Subcutaneous abdominal adipose tissue (tissue), 5 donors: Measurements from ENCODE around the gene HYLS1.

Source experiments
- H3K27ac ChIP-seq: one replicate; pipeline ENCODE4 v1.7.0; 2013; ENCODE audit warnings: low read depth, mild to moderate bottlenecking, inconsistent platforms, low read length, moderate library complexity
- H3K27me3 ChIP-seq, 5 donors: one replicate each; pipeline ENCODE4 v1.7.0; 2013; ENCODE audit warnings: low read length in 5 of 5, inconsistent platforms in 1 of 5; ENCODE audit not compliant: control insufficient read depth in 5 of 5, insufficient read depth in 4 of 5
- H3K36me3 ChIP-seq, 5 donors: one replicate each; pipeline ENCODE4 v1.7.0; 2013; ENCODE audit warnings: low read length in 5 of 5; ENCODE audit not compliant: control insufficient read depth in 5 of 5, insufficient read depth in 5 of 5
- H3K4me1 ChIP-seq, 5 donors: one replicate each; pipeline ENCODE4 v1.7.0; 2013; ENCODE audit warnings: low read length in 5 of 5, mild to moderate bottlenecking in 3 of 5, moderate library complexity in 1 of 5; ENCODE audit not compliant: control insufficient read depth in 5 of 5, insufficient read depth in 5 of 5
- H3K4me3 ChIP-seq, 5 donors: one replicate each; pipeline ENCODE4 v1.7.0; 2013; ENCODE audit warnings: low read length in 5 of 5, low read depth in 1 of 5
- H3K9ac ChIP-seq, 5 donors: one replicate each; pipeline ENCODE4 v1.7.0; 2013; ENCODE audit warnings: low read length in 5 of 5, mild to moderate bottlenecking in 4 of 5, moderate library complexity in 3 of 5
- H3K9me3 ChIP-seq, 5 donors: one replicate each; pipeline ENCODE4 v1.7.0; 2013; ENCODE audit warnings: low read length in 5 of 5; ENCODE audit not compliant: control insufficient read depth in 5 of 5
- donor health status: healthy.
- donor health status: healthy.
- donor health status: healthy.
- donor health status: healthy.
- donor health status: healthy.

HYLS1 gene

DNA sequence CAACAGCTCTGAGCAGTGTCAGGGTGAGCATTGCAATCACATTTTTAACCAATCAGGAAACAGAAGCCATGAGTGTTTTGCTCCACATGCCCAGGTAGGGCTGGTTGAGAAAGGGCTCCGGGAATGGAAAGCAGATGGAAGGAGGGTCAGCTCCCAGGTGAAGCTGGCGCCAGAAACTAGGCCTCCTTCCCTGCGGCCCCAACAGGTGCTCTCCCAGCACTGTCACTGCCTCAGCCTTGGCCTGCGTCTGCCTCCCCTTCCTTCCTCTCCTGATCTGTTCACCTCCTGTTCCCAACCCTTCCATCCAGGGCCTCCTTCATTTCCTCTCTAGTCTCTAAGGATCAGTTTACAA, 53.8 kb downstream of the HYLS1 start:
- Histone ChIP-seq H3K4me3 (no peak overlapping the region), H3K4me1 (peaks cover 0 to 13% (median 5%) of the 10 kb centered on the region in 5 donors), H3K9ac (no peak overlapping the region), H3K36me3 (no peaks in the 10 kb centered on the region), H3K27ac (no peak overlapping the region), H3K27me3 (no peaks in the 10 kb centered on the region), H3K9me3 (no peaks in the 10 kb centered on the region)

GRCh38 chr11:125941619-125942611, 54.4 kb downstream of the HYLS1 start:
- Histone ChIP-seq H3K9ac (peak overlapping the region in 1 of 5 donors; percentile 5), H3K36me3 (no peaks in the 10 kb centered on the region), H3K27me3 (no peaks in the 10 kb centered on the region), H3K27ac (no peak overlapping the region), H3K4me3 (no peak overlapping the region), H3K9me3 (no peaks in the 10 kb centered on the region), H3K4me1 (peaks cover 0 to 13% (median 5%) of the 10 kb centered on the region in 5 donors)

DNA sequence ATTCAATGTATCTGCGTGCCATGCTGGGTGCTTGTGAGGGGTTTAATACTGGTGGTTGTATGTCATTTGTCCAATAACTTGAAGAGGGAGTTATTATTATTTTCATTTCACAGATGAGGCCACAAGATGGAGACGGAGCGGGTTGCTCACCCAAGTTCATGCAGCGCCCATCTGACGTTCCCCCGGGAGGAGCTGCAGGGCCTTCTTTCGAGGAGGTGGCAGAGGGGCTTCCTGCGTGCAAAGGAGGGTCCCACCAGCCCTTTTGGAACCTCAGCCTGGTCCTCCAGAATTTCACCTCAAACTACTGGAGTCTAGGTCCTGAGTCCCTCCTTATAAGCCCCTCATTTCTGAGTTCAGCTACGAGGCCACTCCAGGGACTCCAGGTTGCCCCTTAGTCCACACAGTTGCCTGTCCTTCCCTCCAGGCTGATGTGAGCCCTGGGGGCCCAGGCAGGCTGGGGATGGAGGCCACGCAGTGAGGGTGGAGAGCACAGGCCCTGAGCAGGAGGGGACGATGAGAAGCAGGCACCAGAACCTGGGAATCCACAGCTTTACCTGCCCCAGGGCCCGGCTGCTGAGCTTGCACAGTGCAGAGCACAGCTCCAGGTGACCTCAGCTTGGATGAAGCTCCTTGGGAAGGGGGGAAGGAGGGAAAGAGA, 55.4 kb downstream of the HYLS1 start:
- Histone ChIP-seq H3K9ac (no peak overlapping the region), H3K27ac (no peak overlapping the region), H3K9me3 (no peaks in the 10 kb centered on the region), H3K36me3 (no peaks in the 10 kb centered on the region), H3K4me1 (peaks cover 0 to 13% (median 5%) of the 10 kb centered on the region in 5 donors), H3K27me3 (no peaks in the 10 kb centered on the region), H3K4me3 (no peak overlapping the region)

DNA sequence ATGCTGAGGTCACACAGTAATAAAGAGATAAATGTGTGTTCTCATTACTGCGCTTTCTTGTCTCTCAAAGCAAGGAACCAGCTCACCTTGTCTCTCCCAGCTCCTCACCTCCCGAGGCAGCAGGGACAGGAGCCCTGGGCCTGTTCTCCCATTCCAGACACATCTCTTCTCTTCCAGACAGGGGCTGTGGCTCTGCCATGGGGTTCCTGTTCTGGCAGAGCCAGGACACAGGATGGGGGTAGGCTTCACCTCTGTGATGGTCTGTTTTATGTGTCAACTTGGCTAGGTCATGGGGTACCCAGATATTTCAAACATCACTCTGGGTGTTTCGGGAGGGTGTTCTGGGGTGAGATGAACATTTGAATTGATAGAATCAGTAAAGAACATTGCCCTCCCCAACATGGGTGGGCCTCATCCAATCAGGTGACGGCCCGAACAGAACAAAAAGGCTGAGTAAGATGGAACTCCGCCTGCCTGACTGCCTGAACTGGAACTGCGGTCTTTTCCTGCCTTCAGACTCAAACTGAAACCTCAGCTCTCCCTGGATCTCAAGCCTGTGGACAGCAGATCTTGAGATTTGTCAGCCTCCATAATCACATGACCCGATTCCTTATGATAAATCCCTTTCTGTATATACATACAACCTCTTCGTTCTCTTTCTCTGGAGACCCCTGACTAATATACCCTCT, 56.3 kb downstream of the HYLS1 start:
- no peak overlapping the region for H3K4me3 ChIP-seq
- H3K9me3 ChIP-seq: no peaks in the 10 kb centered on the region
- H3K27ac ChIP-seq: no peak overlapping the region
- no peaks in the 10 kb centered on the region for H3K27me3 ChIP-seq
- peaks cover 0 to 13% (median 5%) of the 10 kb centered on the region in 5 donors for H3K4me1 ChIP-seq
- H3K9ac ChIP-seq: no peak overlapping the region
- no peaks in the 10 kb centered on the region for H3K36me3 ChIP-seq

DNA sequence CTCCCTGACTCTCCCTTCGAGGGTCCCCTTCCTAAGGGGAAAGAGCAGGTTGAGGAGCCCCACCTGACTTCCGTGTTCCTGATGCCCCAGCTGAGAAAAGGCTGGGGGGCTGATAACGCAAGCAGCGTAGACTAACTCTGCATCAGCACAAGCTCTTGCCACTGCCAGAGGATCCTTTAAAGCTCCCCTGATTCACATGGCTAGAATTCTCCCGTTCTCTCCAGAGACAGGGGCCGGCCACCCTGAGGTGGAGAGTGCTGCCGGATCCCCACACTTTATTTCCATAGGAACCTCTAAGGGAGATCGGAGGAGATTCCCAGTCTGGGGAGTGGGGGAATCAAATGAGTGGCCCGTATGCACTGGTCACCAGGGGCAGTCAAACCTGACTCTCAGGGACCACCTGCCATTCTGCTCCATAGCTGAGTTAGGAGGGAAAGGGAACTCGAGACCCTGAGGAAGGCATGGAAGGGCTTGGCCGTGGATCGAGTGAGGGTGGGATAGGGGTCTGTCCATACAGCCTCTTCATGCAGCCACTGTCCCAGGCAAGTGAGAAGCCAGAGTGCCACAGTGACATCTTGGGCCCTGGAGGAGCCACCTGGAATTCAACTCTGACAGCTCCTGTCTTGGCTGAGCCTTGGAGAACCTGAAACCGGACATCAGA, 57.0 kb downstream of the HYLS1 start:
- Histone ChIP-seq H3K9me3 (no peaks in the 10 kb centered on the region), H3K27me3 (no peaks in the 10 kb centered on the region), H3K27ac (no peak overlapping the region), H3K4me3 (no peak overlapping the region), H3K9ac (no peak overlapping the region), H3K36me3 (no peaks in the 10 kb centered on the region), H3K4me1 (peaks cover 0 to 13% (median 5%) of the 10 kb centered on the region in 5 donors)

GRCh38 chr11:125945011-125945796, 57.7 kb downstream of the HYLS1 start:
- Histone ChIP-seq H3K36me3 (no peaks in the 10 kb centered on the region), H3K9ac (no peak overlapping the region)

DNA sequence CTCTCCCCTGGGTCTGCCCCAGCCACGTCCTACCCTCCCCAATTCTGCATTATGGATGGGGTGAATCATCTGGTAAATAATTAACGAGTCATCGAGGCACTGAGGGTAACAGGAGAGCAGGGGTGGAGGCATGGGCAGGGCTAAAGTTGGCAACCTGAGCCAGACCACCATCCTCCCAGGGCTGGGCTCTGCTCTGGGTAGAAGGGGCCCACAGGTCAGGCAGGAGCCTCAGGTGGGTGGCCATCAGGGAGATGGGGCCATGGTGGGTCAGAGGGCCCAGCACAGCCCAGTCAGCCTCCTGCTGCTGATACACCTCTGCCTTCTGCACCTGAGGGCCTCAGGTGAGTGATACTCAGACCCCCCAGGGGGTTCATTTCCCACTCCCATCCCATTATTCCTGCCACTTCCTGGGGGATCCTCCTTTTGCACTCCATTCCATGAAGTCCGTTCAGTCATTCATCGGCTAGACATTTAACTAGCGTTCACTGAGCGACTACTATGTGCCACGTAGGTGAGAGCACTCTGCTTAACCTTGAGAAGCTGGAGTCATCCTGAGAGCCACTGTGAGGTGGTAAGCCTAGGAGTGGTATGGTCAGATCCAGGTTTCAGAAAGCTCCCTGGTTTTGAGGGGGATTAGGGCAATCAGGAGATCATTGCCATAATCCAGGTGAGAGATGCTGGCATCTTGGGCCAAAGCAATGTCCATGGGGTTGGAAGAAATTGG, 58.5 kb downstream of the HYLS1 start, which contains the start of gene VSIG10L2:
Gene VSIG10L2 (plus strand): TSS at position 248 of the 724 bp plus-strand sequence. CDS start 12 bp downstream, at position 260.
- H3K27ac ChIP-seq: no peak within 1 kb of the TSS
- H3K36me3 ChIP-seq: no peaks in the 10 kb centered on the region
- H3K4me3 ChIP-seq: no peak within 1 kb of the TSS
- H3K27me3 ChIP-seq: peaks cover 0 to 4% (median 0%) of the 10 kb centered on the region in 5 donors
- H3K9me3 ChIP-seq: no peaks in the 10 kb centered on the region
- no peak within 1 kb of the TSS for H3K9ac ChIP-seq
- peaks cover under 1 to 18% (median 10%) of the 10 kb centered on the region in 5 donors for H3K4me1 ChIP-seq

More at GRCh38 chr11:125945011-125945796, 57.7 kb downstream of the HYLS1 start:
- Histone ChIP-seq H3K27me3 (no peaks in the 10 kb centered on the region), H3K4me1 (peaks cover 0 to 13% (median 5%) of the 10 kb centered on the region in 5 donors), H3K27ac (no peak overlapping the region), H3K4me3 (no peak overlapping the region), H3K9me3 (no peaks in the 10 kb centered on the region)

DNA sequence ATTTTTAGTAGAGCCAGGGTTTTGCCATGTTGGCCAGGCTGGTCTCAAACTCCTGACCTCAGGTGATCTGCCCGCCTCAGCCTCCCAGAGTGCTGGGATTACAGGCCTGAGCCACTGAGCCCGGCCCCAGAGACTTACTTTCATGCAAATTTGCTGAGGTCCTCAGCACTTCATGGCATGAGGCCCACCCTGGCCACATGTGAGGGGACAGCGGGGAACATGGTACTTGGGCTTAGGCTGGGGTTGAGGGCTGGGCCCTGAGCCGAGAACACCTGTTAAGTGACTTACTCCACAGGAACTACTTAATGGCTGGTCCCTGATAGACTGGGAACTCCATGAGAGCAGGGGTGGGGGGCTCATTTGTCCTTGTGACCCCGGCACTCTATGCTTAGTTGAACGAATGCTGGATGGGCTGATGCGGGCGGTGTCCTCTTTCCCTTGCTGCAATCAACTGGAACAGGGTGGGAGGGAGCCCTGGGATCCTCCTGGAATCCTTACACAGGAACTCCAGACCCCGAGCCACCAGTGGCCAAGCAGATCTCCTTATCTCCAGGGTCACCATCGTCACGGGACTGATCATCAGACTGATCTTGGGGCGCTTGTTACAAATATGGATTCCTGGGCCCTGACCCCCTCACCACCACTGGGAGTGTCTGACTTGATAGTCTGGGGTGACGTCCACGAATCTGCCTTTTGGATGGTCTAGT, 59.4 kb downstream of the HYLS1 start:
- no peak overlapping the region for H3K4me3 ChIP-seq
- H3K27me3 ChIP-seq: peaks cover 0 to 11% (median 3%) of the 10 kb centered on the region in 5 donors
- H3K36me3 ChIP-seq: no peaks in the 10 kb centered on the region
- H3K27ac ChIP-seq: no peak overlapping the region
- no peak overlapping the region for H3K9ac ChIP-seq
- peaks cover 7 to 19% (median 18%) of the 10 kb centered on the region in 5 donors for H3K4me1 ChIP-seq
- no peaks in the 10 kb centered on the region for H3K9me3 ChIP-seq
